HepG2 (cell line): ENCODE data around the gene IPO13. TPM values are rescaled to one million over a fixed set of nuclear protein-coding genes. Genes with fewer than 3 reads are reported as not detected.

Experiments
- AGO2 ChIP-seq: fragments of 200-400 bp; formaldehyde crosslinking; optimal IDR thresholded peaks from 2 replicates; pipeline ENCODE3; 2017; ENCODE audit warnings: mild to moderate bottlenecking, low read depth, low read length, moderate library complexity
- ATRX ChIP-seq: sonication (generic); formaldehyde crosslinking; IDR thresholded peaks from 2 replicates; pipeline ENCODE4 v1.4.0; 2020; ENCODE audit warnings: missing genetic modification reagents, borderline replicate concordance
- BRCA1 ChIP-seq: sonication (generic); formaldehyde crosslinking; IDR thresholded peaks from 2 replicates; pipeline ENCODE4 v1.4.0; 2020; ENCODE audit warnings: missing genetic modification reagents
- GFI1 ChIP-seq: sonication (generic); formaldehyde crosslinking; IDR thresholded peaks from 2 replicates; pipeline ENCODE4 v1.5.0; 2020; ENCODE audit warnings: missing genetic modification reagents, mild to moderate bottlenecking, borderline replicate concordance
- PAF1 ChIP-seq: IDR thresholded peaks from 2 replicates; pipeline ENCODE4 v1.6.1; 2016; ENCODE audit warnings: missing genetic modification reagents, missing compliant biosample characterization
- PLRG1 ChIP-seq: fragments of 450-650 bp; conservative IDR thresholded peaks from 2 replicates; pipeline ENCODE4 v1.6.1; 2016
- TAF15 ChIP-seq: fragments of 200-400 bp; formaldehyde crosslinking; IDR thresholded peaks from one replicate; pipeline ENCODE4 v1.6.1; 2018; ENCODE audit warnings: mild to moderate bottlenecking, low read depth, low read length; ENCODE audit not compliant: poor library complexity, severe bottlenecking
- TARDBP ChIP-seq: sonication (generic); formaldehyde crosslinking; IDR thresholded peaks from 2 replicates; pipeline ENCODE4 v1.8.0; 2022; ENCODE audit warnings: mild to moderate bottlenecking, missing genetic modification reagents
- TBP ChIP-seq: sonication (generic); formaldehyde crosslinking; IDR thresholded peaks from 2 replicates; pipeline ENCODE4 v1.5.0; 2020; ENCODE audit warnings: missing genetic modification reagents
- ZFY ChIP-seq: sonication (generic); formaldehyde crosslinking; IDR thresholded peaks from 2 replicates; pipeline ENCODE4 v1.4.0; 2020; ENCODE audit warnings: missing genetic modification reagents
- ZNF496 ChIP-seq: sonication (generic); formaldehyde crosslinking; IDR thresholded peaks from 2 replicates; pipeline ENCODE4 v1.8.1; 2023; ENCODE audit warnings: mild to moderate bottlenecking, moderate library complexity, missing genetic modification reagents; ENCODE audit not compliant: insufficient replicate concordance
- ZNF629 ChIP-seq: sonication (generic); formaldehyde crosslinking; conservative IDR thresholded peaks from 2 replicates; pipeline ENCODE4 v1.5.0; 2020; ENCODE audit warnings: missing genetic modification reagents
- ZNF75D ChIP-seq: sonication (generic); formaldehyde crosslinking; IDR thresholded peaks from 2 replicates; pipeline ENCODE4 v1.8.1; 2023; ENCODE audit warnings: missing genetic modification reagents, mild to moderate bottlenecking, borderline replicate concordance
- ZNF766 ChIP-seq: sonication (generic); formaldehyde crosslinking; IDR thresholded peaks from 2 replicates; pipeline ENCODE4 v1.5.0; 2020; ENCODE audit warnings: missing genetic modification reagents, borderline replicate concordance
- polyA plus RNA-seq, 8 experiments: library from polyadenylated mRNA; depleted of rRNA in 3 of 8; stranded (reverse) in 7 of 8; unstranded in 1 of 8; fragments of >200 nt; fragmentation: Illumina TruSeq in 4 of 8; extraction: Trizol in 4 of 8; gene quantifications; 2 replicates each; pipeline versions ENCODE4 v1.2.1 to v1.2.3, GENCODE V29; 2011 to 2016; ENCODE audit warnings: low read depth in 4 of 8, missing spikeins in 1 of 8, mixed read lengths in 1 of 8; ENCODE audit not compliant: insufficient read depth in 1 of 8
- total RNA-seq, 5 experiments: library from RNA; depleted of rRNA; stranded (reverse); fragments of >200 nt; fragmentation: Illumina TruSeq; extraction: Trizol; gene quantifications; 2 replicates each; pipeline ENCODE4 v1.2.3, GENCODE V29; 2016; ENCODE audit warnings: low read depth in 1 of 5
- TF ChIP-seq, protein P1 (sequence below): sonication (generic); formaldehyde crosslinking; IDR thresholded peaks from 2 replicates; pipeline ENCODE4 v1.9.0; 2021; ENCODE audit warnings: missing genetic modification reagents, borderline replicate concordance
- TF ChIP-seq, protein P2 (sequence below): sonication (generic); formaldehyde crosslinking; IDR thresholded peaks from 2 replicates; pipeline ENCODE4 v1.4.0; 2020; ENCODE audit warnings: missing genetic modification reagents
- TF ChIP-seq, protein P3 (sequence below): sonication (generic); formaldehyde crosslinking; IDR thresholded peaks from 2 replicates; pipeline ENCODE4 v1.5.1; 2020; ENCODE audit warnings: mild to moderate bottlenecking, missing genetic modification reagents, moderate library complexity

Gene IPO13
- total and polyA plus RNA-seq, 2 of the 13 experiments (the other 11 are each of a cell fraction or from before 2014, with no cell fraction given): 12.9 to 15.6 TPM

DNA sequence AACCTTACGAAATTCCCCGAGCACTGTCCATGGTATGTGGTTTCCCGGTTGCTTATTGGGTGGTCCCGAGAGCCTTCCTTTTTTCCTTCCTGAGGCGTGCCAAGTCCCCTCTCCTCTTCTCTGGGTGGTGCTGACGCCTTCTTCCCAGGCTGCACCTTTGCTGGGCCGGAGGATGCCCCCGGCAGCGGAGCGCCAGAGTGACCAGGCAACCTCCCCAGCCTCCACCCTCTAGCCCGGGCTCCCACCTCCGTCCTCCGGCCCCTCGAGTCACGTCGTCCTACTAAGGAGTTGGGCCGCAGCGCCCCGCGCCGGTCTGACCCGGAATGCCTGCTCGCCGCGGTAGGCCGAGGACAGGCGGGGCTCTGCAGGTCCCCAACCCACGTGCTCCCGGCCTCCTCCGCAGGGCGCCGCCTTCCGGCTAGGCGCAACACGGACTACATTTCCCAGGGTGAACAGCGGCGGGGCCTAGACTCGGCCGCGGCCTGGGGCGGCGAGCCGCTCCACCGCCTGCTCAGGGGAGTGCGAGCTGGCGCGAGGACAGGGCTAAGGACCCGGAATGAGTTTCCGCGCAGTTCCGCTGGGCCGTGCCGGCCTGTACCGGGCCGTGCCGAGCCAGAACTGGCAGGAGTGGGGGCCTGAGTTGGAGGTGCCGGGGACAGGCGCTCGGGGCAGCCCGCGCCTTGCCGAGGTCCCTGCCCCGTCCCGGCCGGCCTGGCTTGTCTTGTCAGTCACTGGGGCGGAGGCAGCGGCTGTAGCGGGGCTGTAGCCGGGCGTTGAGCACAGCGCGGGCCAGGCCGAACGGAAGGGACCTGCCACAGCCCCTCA lies at the start of gene IPO13 (continued):
- TF ChIP-seq, protein P1, sequence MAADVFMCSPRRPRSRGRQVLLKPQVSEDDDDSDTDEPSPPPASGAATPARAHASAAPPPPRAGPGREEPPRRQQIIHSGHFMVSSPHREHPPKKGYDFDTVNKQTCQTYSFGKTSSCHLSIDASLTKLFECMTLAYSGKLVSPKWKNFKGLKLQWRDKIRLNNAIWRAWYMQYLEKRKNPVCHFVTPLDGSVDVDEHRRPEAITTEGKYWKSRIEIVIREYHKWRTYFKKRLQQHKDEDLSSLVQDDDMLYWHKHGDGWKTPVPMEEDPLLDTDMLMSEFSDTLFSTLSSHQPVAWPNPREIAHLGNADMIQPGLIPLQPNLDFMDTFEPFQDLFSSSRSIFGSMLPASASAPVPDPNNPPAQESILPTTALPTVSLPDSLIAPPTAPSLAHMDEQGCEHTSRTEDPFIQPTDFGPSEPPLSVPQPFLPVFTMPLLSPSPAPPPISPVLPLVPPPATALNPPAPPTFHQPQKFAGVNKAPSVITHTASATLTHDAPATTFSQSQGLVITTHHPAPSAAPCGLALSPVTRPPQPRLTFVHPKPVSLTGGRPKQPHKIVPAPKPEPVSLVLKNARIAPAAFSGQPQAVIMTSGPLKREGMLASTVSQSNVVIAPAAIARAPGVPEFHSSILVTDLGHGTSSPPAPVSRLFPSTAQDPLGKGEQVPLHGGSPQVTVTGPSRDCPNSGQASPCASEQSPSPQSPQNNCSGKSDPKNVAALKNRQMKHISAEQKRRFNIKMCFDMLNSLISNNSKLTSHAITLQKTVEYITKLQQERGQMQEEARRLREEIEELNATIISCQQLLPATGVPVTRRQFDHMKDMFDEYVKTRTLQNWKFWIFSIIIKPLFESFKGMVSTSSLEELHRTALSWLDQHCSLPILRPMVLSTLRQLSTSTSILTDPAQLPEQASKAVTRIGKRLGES: no peak
- TF ChIP-seq, protein P2, sequence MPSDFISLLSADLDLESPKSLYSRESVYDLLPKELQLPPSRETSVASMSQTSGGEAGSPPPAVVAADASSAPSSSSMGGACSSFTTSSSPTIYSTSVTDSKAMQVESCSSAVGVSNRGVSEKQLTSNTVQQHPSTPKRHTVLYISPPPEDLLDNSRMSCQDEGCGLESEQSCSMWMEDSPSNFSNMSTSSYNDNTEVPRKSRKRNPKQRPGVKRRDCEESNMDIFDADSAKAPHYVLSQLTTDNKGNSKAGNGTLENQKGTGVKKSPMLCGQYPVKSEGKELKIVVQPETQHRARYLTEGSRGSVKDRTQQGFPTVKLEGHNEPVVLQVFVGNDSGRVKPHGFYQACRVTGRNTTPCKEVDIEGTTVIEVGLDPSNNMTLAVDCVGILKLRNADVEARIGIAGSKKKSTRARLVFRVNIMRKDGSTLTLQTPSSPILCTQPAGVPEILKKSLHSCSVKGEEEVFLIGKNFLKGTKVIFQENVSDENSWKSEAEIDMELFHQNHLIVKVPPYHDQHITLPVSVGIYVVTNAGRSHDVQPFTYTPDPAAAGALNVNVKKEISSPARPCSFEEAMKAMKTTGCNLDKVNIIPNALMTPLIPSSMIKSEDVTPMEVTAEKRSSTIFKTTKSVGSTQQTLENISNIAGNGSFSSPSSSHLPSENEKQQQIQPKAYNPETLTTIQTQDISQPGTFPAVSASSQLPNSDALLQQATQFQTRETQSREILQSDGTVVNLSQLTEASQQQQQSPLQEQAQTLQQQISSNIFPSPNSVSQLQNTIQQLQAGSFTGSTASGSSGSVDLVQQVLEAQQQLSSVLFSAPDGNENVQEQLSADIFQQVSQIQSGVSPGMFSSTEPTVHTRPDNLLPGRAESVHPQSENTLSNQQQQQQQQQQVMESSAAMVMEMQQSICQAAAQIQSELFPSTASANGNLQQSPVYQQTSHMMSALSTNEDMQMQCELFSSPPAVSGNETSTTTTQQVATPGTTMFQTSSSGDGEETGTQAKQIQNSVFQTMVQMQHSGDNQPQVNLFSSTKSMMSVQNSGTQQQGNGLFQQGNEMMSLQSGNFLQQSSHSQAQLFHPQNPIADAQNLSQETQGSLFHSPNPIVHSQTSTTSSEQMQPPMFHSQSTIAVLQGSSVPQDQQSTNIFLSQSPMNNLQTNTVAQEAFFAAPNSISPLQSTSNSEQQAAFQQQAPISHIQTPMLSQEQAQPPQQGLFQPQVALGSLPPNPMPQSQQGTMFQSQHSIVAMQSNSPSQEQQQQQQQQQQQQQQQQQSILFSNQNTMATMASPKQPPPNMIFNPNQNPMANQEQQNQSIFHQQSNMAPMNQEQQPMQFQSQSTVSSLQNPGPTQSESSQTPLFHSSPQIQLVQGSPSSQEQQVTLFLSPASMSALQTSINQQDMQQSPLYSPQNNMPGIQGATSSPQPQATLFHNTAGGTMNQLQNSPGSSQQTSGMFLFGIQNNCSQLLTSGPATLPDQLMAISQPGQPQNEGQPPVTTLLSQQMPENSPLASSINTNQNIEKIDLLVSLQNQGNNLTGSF (CRISPR knock-in tag): no peak
- TF ChIP-seq PAF1 (CRISPR knock-in tag): no peak
- no peak; the same call in 1 of the 2 replicates for TF ChIP-seq ZNF766 (CRISPR knock-in tag)
- no peak for TF ChIP-seq ZNF75D (CRISPR knock-in tag)
- no peak for TF ChIP-seq TAF15
- TF ChIP-seq, protein P3, sequence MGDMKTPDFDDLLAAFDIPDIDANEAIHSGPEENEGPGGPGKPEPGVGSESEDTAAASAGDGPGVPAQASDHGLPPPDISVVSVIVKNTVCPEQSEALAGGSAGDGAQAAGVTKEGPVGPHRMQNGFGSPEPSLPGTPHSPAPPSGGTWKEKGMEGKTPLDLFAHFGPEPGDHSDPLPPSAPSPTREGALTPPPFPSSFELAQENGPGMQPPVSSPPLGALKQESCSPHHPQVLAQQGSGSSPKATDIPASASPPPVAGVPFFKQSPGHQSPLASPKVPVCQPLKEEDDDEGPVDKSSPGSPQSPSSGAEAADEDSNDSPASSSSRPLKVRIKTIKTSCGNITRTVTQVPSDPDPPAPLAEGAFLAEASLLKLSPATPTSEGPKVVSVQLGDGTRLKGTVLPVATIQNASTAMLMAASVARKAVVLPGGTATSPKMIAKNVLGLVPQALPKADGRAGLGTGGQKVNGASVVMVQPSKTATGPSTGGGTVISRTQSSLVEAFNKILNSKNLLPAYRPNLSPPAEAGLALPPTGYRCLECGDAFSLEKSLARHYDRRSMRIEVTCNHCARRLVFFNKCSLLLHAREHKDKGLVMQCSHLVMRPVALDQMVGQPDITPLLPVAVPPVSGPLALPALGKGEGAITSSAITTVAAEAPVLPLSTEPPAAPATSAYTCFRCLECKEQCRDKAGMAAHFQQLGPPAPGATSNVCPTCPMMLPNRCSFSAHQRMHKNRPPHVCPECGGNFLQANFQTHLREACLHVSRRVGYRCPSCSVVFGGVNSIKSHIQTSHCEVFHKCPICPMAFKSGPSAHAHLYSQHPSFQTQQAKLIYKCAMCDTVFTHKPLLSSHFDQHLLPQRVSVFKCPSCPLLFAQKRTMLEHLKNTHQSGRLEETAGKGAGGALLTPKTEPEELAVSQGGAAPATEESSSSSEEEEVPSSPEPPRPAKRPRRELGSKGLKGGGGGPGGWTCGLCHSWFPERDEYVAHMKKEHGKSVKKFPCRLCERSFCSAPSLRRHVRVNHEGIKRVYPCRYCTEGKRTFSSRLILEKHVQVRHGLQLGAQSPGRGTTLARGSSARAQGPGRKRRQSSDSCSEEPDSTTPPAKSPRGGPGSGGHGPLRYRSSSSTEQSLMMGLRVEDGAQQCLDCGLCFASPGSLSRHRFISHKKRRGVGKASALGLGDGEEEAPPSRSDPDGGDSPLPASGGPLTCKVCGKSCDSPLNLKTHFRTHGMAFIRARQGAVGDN (CRISPR knock-in tag): peak; percentile 97
- TF ChIP-seq ZNF496 (CRISPR knock-in tag): no peak
- no peak for TF ChIP-seq AGO2
- no peak for TF ChIP-seq BRCA1 (CRISPR knock-in tag)
- TF ChIP-seq TBP (CRISPR knock-in tag): no peak; the same call in 1 of the 2 replicates
- no peak for TF ChIP-seq PLRG1
- no peak; the same call in 1 of the 2 replicates for TF ChIP-seq ZNF629 (CRISPR knock-in tag)
- peak; percentile 99 for TF ChIP-seq ZFY (CRISPR knock-in tag)
- peak; percentile 66; the same call in 1 of the 2 replicates for TF ChIP-seq GFI1 (CRISPR knock-in tag)
- peak; percentile 96 for TF ChIP-seq TARDBP (CRISPR knock-in tag)
- TF ChIP-seq ATRX (CRISPR knock-in tag): no peak
